ENCODE measurements around the gene CHN2. TPM values are rescaled to one million over a fixed set of nuclear protein-coding genes. Genes with fewer than 3 reads are reported as not detected.

Gene CHN2
- total RNA-seq, 1 experiment from 2014 or later: 7.7 TPM

DNA sequence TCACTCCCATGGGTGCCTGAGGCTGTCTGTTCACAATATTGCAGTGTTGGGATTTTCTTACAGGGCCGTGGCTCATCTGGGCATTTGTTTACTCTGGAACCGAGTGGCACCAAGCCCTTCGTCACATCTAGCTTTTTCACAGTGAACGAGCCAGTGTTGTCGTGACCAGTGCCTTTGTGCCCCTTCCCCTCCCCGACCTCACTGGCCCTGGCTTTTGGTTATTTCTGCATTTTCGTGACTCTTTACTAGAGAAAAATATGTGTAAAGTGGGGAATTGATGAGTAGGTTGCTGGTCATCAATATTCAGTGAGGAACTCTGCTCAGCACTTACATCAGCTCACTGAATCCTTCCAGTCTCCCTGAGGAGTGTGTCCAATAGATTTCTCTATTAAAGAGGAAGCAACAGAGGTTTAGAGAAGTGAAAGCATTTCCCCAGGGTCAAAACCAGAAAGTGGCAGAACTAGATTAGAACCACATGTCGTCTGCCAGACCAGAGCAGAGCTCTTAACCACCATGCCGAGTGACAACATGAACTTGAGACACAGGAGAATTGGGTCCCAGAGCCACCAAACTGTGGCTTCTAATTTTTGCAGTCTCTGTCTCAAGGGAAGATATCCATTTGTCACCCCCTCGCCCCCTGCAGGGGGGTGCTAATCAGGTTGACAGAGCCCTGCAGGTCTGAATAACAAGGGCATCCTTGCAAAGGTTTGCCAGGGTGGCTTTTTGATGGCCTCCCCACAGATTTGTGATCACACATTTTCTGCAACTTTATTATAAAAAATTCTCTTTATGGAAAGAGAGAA lies 125.3 kb downstream of the CHN2 start:
- Histone ChIP-seq H4K20me1 (ENCODE audit: low read length) (no peaks in the 10 kb centered on the region), H2AFZ (ENCODE audit: low read length) (no peak overlapping the region), H3K27me3 (ENCODE audit: low read length) (no peaks in the 10 kb centered on the region), H3K4me3 (ENCODE audit: low read length) (no peak overlapping the region), H3K79me2 (ENCODE audit: low read length) (no peaks in the 10 kb centered on the region), H3K4me2 (ENCODE audit: low read length) (no peak overlapping the region), H3K27ac (ENCODE audit: low read length) (no peak overlapping the region), H3K36me3 (ENCODE audit: low read depth, low read length) (no peaks in the 10 kb centered on the region), H3K9ac (ENCODE audit: low read length) (no peak overlapping the region), H3K4me1 (ENCODE audit: insufficient read depth, low read length) (no peaks in the 10 kb centered on the region), H3F3A (ENCODE audit: low read length, unreplicated experiment) (no peaks in the 10 kb centered on the region), H3K9me2 (replicated peaks; ENCODE audit: low read length) (no peaks in the 10 kb centered on the region), H3K9me3 (ENCODE audit: low read length) (no peaks in the 10 kb centered on the region)
- ATAC-seq (no peak), DNase-seq (no peak)
- TF ChIP-seq, protein P1, sequence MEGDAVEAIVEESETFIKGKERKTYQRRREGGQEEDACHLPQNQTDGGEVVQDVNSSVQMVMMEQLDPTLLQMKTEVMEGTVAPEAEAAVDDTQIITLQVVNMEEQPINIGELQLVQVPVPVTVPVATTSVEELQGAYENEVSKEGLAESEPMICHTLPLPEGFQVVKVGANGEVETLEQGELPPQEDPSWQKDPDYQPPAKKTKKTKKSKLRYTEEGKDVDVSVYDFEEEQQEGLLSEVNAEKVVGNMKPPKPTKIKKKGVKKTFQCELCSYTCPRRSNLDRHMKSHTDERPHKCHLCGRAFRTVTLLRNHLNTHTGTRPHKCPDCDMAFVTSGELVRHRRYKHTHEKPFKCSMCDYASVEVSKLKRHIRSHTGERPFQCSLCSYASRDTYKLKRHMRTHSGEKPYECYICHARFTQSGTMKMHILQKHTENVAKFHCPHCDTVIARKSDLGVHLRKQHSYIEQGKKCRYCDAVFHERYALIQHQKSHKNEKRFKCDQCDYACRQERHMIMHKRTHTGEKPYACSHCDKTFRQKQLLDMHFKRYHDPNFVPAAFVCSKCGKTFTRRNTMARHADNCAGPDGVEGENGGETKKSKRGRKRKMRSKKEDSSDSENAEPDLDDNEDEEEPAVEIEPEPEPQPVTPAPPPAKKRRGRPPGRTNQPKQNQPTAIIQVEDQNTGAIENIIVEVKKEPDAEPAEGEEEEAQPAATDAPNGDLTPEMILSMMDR (conservative IDR thresholded peaks at IDR 0.05; ENCODE audit: low read depth, low read length): no peak
- TF ChIP-seq EZH2 (IDR thresholded peaks at IDR 0.05; ENCODE audit: low read length, unreplicated experiment): no peak
- no peak for TF ChIP-seq EZH2phosphoT487 (IDR thresholded peaks at IDR 0.05; ENCODE audit: borderline replicate concordance, low read length)
- ChIA-PET POLR2A (ENCODE audit: unreplicated experiment) (no interaction called here), CTCF (interaction anchor here (0.5 kb wide), 1 partner anchor 116 kb away, joined by 3 read pairs; no protein-coding TSS in a partner anchor)
- intact Hi-C loops (cut with micrococcal nuclease): no loop called here
- BruUV-seq (replicated peaks): no TSS peak

DNA sequence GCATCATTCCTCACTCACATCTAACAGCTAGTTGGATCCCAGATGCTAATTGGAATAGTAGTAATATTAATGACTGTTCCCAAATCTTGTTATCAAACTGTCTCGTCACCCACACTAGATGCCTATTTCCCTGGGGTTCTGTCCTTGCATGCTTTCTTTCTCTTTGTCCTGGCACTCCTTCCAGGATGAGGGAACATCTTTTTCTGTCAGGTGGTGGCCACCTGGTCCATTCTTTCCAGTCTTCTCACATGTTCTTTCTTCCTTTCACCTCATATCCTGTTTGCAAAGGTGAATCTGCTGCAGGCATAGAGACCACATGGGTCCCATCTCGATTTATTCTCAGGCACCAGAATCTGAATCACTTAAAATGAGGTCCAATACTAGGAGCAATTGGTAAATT lies 126.0 kb downstream of the CHN2 start:
- Histone ChIP-seq H3K4me2 (ENCODE audit: low read length) (no peak overlapping the region), H2AFZ (ENCODE audit: low read length) (no peak overlapping the region), H3F3A (ENCODE audit: low read length, unreplicated experiment) (no peaks in the 10 kb centered on the region), H3K9me2 (replicated peaks; ENCODE audit: low read length) (no peaks in the 10 kb centered on the region), H3K9ac (ENCODE audit: low read length) (no peak overlapping the region), H3K9me3 (ENCODE audit: low read length) (no peaks in the 10 kb centered on the region), H3K27me3 (ENCODE audit: low read length) (no peaks in the 10 kb centered on the region), H3K79me2 (ENCODE audit: low read length) (no peaks in the 10 kb centered on the region), H3K4me3 (ENCODE audit: low read length) (no peak overlapping the region), H3K36me3 (ENCODE audit: low read depth, low read length) (no peaks in the 10 kb centered on the region), H4K20me1 (ENCODE audit: low read length) (no peaks in the 10 kb centered on the region), H3K27ac (ENCODE audit: low read length) (no peak overlapping the region), H3K4me1 (ENCODE audit: insufficient read depth, low read length) (no peaks in the 10 kb centered on the region)
- TF ChIP-seq EZH2phosphoT487 (IDR thresholded peaks at IDR 0.05; ENCODE audit: borderline replicate concordance, low read length) (no peak), EZH2 (IDR thresholded peaks at IDR 0.05; ENCODE audit: low read length, unreplicated experiment) (no peak)
- TF ChIP-seq, protein P1 (conservative IDR thresholded peaks at IDR 0.05; ENCODE audit: low read depth, low read length): no peak
- no peak for ATAC-seq
- POLR2A ChIA-PET (ENCODE audit: unreplicated experiment): no interaction called here
- CTCF ChIA-PET: no interaction called here
- intact Hi-C loops (cut with micrococcal nuclease): no loop called here
- DNase-seq: no peak
- BruUV-seq (replicated peaks): no TSS peak

DNA sequence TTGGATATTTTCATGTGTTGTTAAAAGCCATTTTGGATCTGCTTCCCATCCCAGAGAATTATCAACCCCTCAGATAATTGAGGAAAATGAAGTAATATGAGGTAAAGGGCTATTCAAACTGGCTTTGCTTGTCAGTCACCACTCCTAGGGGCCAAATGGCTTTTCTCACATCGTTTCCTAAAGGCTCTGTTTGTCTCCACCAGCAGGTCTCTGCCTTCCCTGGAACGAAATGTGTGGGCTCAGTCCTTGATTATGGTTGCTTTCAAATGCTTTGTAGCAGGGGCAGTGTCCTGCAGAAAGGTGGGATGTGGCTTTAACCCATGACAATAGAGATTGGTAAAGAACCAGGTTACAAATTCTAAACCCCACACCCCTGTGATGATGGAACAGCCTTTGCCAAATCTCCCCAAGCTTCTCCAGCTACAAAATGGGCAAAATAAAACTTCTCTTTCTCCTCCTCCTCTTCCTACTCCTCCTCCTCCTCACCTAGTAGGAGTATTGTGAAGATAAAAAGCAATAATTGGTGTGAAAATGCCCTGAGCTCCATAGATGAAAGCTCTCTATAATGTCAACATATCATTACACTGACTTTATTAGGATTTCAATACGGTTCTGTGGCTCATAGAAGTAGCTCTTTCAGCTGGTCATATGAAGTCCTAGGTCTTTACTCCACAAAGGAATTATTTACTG lies 127.6 kb downstream of the CHN2 start:
- ChIA-PET CTCF (no interaction called here), POLR2A (ENCODE audit: unreplicated experiment) (no interaction called here)
- Histone ChIP-seq H3K9ac (ENCODE audit: low read length) (no peak overlapping the region), H3K4me2 (ENCODE audit: low read length) (no peak overlapping the region), H3K9me2 (replicated peaks; ENCODE audit: low read length) (no peaks in the 10 kb centered on the region), H2AFZ (ENCODE audit: low read length) (no peak overlapping the region), H3K36me3 (ENCODE audit: low read depth, low read length) (no peaks in the 10 kb centered on the region), H3K4me1 (ENCODE audit: insufficient read depth, low read length) (no peaks in the 10 kb centered on the region), H3K27ac (ENCODE audit: low read length) (no peak overlapping the region), H4K20me1 (ENCODE audit: low read length) (no peaks in the 10 kb centered on the region), H3K9me3 (ENCODE audit: low read length) (no peaks in the 10 kb centered on the region), H3K27me3 (ENCODE audit: low read length) (no peaks in the 10 kb centered on the region), H3K79me2 (ENCODE audit: low read length) (no peaks in the 10 kb centered on the region), H3F3A (ENCODE audit: low read length, unreplicated experiment) (no peaks in the 10 kb centered on the region), H3K4me3 (ENCODE audit: low read length) (no peak overlapping the region)
- ATAC-seq (no peak), DNase-seq (no peak)
- intact Hi-C loops (cut with micrococcal nuclease): no loop called here
- no TSS peak for BruUV-seq (replicated peaks)
- TF ChIP-seq EZH2phosphoT487 (IDR thresholded peaks at IDR 0.05; ENCODE audit: borderline replicate concordance, low read length) (no peak), EZH2 (IDR thresholded peaks at IDR 0.05; ENCODE audit: low read length, unreplicated experiment) (no peak)
- TF ChIP-seq, protein P1 (conservative IDR thresholded peaks at IDR 0.05; ENCODE audit: low read depth, low read length): no peak
